H9 (cell line): ENCODE data around the gene SH3RF3. TPM values are rescaled to one million over a fixed set of nuclear protein-coding genes. Genes with fewer than 3 reads are reported as not detected.

Experiments
- DNase-seq: peaks from one replicate; pipeline ENCODE4 v3.0.0-alpha.2; 2017
- H2AFZ ChIP-seq: one replicate; pipeline ENCODE4 v1.6.1; 2013; ENCODE audit warnings: mild to moderate bottlenecking, low read length, control low read depth, moderate library complexity
- H2AK5ac ChIP-seq: 2 replicates; pipeline ENCODE4 v1.6.1; 2013; ENCODE audit warnings: low read length, control low read depth, mixed read lengths; ENCODE audit not compliant: insufficient read length
- H2BK120ac ChIP-seq: one replicate; pipeline ENCODE4 v1.6.1; 2013; ENCODE audit warnings: low read depth, mild to moderate bottlenecking, low read length, control low read depth, inconsistent platforms; ENCODE audit not compliant: poor library complexity, severe bottlenecking
- H2BK12ac ChIP-seq: 2 replicates; pipeline ENCODE4 v1.6.1; 2013; ENCODE audit warnings: low read length, control low read depth, mixed read lengths, low read depth; ENCODE audit not compliant: insufficient read length
- H2BK15ac ChIP-seq: 2 replicates; pipeline ENCODE4 v1.6.1; 2013; ENCODE audit warnings: low read depth, low read length, control low read depth
- H2BK20ac ChIP-seq: one replicate; pipeline ENCODE4 v1.6.1; 2013; ENCODE audit warnings: low read depth, mild to moderate bottlenecking, low read length, control low read depth, inconsistent platforms; ENCODE audit not compliant: poor library complexity, severe bottlenecking
- H2BK5ac ChIP-seq: 2 replicates; pipeline ENCODE4 v1.6.1; 2013; ENCODE audit warnings: low read length, control low read depth, mixed read lengths; ENCODE audit not compliant: insufficient read length
- H3K14ac ChIP-seq: 2 replicates; pipeline ENCODE4 v1.6.1; 2013; ENCODE audit warnings: low read length, control low read depth; ENCODE audit not compliant: insufficient read depth
- H3K18ac ChIP-seq: 2 replicates; pipeline ENCODE4 v1.6.1; 2013; ENCODE audit warnings: low read depth, mild to moderate bottlenecking, mixed read lengths, low read length, control low read depth; ENCODE audit not compliant: insufficient read length
- H3K23ac ChIP-seq: 2 replicates; pipeline ENCODE4 v1.6.1; 2013; ENCODE audit warnings: low read length, control low read depth, mixed read lengths, low read depth; ENCODE audit not compliant: insufficient read length
- H3K23me2 ChIP-seq: 2 replicates; pipeline ENCODE4 v1.6.1; 2013; ENCODE audit warnings: low read depth, mild to moderate bottlenecking, mixed read lengths, low read length, control low read depth; ENCODE audit not compliant: insufficient read length, poor library complexity, severe bottlenecking
- H3K27ac ChIP-seq: 2 replicates; pipeline ENCODE4 v1.5.1; 2013; ENCODE audit warnings: low read length, control low read depth, mixed read lengths, low read depth; ENCODE audit not compliant: insufficient read length
- H3K27me3 ChIP-seq: 2 replicates; pipeline ENCODE4 v1.6.1; 2013; ENCODE audit warnings: low read length, control low read depth, inconsistent platforms; ENCODE audit not compliant: insufficient read depth
- H3K4ac ChIP-seq: 2 replicates; pipeline ENCODE4 v1.6.1; 2013; ENCODE audit warnings: low read depth, mild to moderate bottlenecking, control low read depth, inconsistent platforms, low read length, moderate library complexity
- H3K4me1 ChIP-seq: 2 replicates; pipeline ENCODE4 v1.6.1; 2013; ENCODE audit warnings: low read length, control low read depth, inconsistent platforms; ENCODE audit not compliant: insufficient read depth
- H3K4me2 ChIP-seq: 2 replicates; pipeline ENCODE4 v1.6.1; 2013; ENCODE audit warnings: low read length, control low read depth, mixed read lengths; ENCODE audit not compliant: insufficient read length, insufficient read depth
- H3K56ac ChIP-seq: 2 replicates; pipeline ENCODE4 v1.6.1; 2013; ENCODE audit warnings: low read depth, mild to moderate bottlenecking, mixed read lengths, low read length, control low read depth; ENCODE audit not compliant: insufficient read length
- H3K79me1 ChIP-seq: 2 replicates; pipeline ENCODE4 v1.6.1; 2013; ENCODE audit warnings: low read depth, mild to moderate bottlenecking, moderate library complexity, low read length, control low read depth, inconsistent platforms; ENCODE audit not compliant: insufficient read depth, poor library complexity, severe bottlenecking
- H3K79me2 ChIP-seq: 2 replicates; pipeline ENCODE4 v1.6.1; 2013; ENCODE audit warnings: low read length, control low read depth, inconsistent platforms; ENCODE audit not compliant: insufficient read depth
- H3K9ac ChIP-seq: 2 replicates; pipeline ENCODE4 v1.6.1; 2013; ENCODE audit warnings: low read length, control low read depth, mixed read lengths; ENCODE audit not compliant: insufficient read length; ENCODE audit errors: extremely low read depth
- H3K9me3 ChIP-seq: one replicate; pipeline ENCODE4 v1.6.1; 2013; ENCODE audit warnings: low read depth, low read length, inconsistent platforms; ENCODE audit not compliant: control insufficient read depth
- H3T11ph ChIP-seq: one replicate; pipeline ENCODE4 v1.6.1; 2013; ENCODE audit warnings: mild to moderate bottlenecking, low read length, control low read depth, inconsistent platforms
- H4K20me1 ChIP-seq: one replicate; pipeline ENCODE4 v1.6.1; 2013; ENCODE audit not compliant: control insufficient read depth, insufficient read length, insufficient read depth
- H4K5ac ChIP-seq: 2 replicates; pipeline ENCODE4 v1.6.1; 2013; ENCODE audit warnings: low read depth, mild to moderate bottlenecking, mixed read lengths, low read length, control low read depth; ENCODE audit not compliant: insufficient read length
- H4K8ac ChIP-seq: replicated peaks from 2 replicates; pipeline ENCODE4 v1.6.1; 2013; ENCODE audit warnings: low read length, control low read depth, mixed read lengths, low read depth; ENCODE audit not compliant: insufficient read length
- H4K91ac ChIP-seq: 2 replicates; pipeline ENCODE4 v1.6.1; 2013; ENCODE audit warnings: low read depth, mild to moderate bottlenecking, moderate library complexity, mixed read lengths, low read length, control low read depth; ENCODE audit not compliant: insufficient read length
- H3K27ac Mint-ChIP-seq, 3 experiments: 2 replicates in 2 of 3; 3 replicates in 1 of 3; pipeline ENCODE4 v1.8.0; 2020 to 2021; ENCODE audit warnings: mixed read lengths in 3 of 3, mild to moderate bottlenecking in 1 of 3, moderate library complexity in 1 of 3
- H3K27me3 Mint-ChIP-seq: 2 replicates; pipeline ENCODE4 v1.8.0; 2021; ENCODE audit warnings: low read depth, mild to moderate bottlenecking, moderate library complexity, mixed read lengths
- H3K36me3 Mint-ChIP-seq, 3 experiments: 2 replicates in 2 of 3; 3 replicates in 1 of 3; pipeline ENCODE4 v1.8.0; 2020 to 2021; ENCODE audit warnings: low read depth in 3 of 3, mixed read lengths in 3 of 3; ENCODE audit not compliant: insufficient read depth in 1 of 3
- H3K4me1 Mint-ChIP-seq, 2 experiments: 2 replicates each; pipeline ENCODE4 v1.8.0; 2020; ENCODE audit warnings: mixed read lengths in 2 of 2
- H3K4me3 Mint-ChIP-seq, 2 experiments: 2 replicates in 1 of 2; 3 replicates in 1 of 2; pipeline ENCODE4 v1.8.0; 2020 to 2021; ENCODE audit warnings: mild to moderate bottlenecking in 2 of 2, mixed read lengths in 2 of 2, moderate library complexity in 1 of 2
- H3K9me3 Mint-ChIP-seq, 2 experiments: 2 replicates in 1 of 2; 3 replicates in 1 of 2; pipeline ENCODE4 v1.8.0; 2020; ENCODE audit warnings: mild to moderate bottlenecking in 2 of 2, mixed read lengths in 2 of 2, moderate library complexity in 1 of 2
- CTCF ChIP-seq: fragments of 200-600 bp; sonication (generic); conservative IDR thresholded peaks from 3 replicates; pipeline ENCODE4 v1.8.0; 2021; ENCODE audit warnings: antibody characterized with exemption, mild to moderate bottlenecking
- WGBS: extraction: QIAGEN DNeasy Blood & Tissue Kit; methylation state at CpG from one replicate; pipeline ENCODE4 v1.1.7; 2013; ENCODE audit warnings: missing lambda C conversion rate, low lambda C conversion rate, mixed read lengths; ENCODE audit not compliant: insufficient read length; ENCODE audit errors: extremely low coverage; 5-methylcytosine and 5-hydroxymethylcytosine counted together
- total RNA-seq: library from RNA; stranded (reverse); gene quantifications from 2 replicates; pipeline ENCODE4 v1.2.1, GENCODE V29; 2021

The SH3RF3 gene
- total RNA-seq, 1 experiment from 2014 or later = 0.46 TPM

DNA sequence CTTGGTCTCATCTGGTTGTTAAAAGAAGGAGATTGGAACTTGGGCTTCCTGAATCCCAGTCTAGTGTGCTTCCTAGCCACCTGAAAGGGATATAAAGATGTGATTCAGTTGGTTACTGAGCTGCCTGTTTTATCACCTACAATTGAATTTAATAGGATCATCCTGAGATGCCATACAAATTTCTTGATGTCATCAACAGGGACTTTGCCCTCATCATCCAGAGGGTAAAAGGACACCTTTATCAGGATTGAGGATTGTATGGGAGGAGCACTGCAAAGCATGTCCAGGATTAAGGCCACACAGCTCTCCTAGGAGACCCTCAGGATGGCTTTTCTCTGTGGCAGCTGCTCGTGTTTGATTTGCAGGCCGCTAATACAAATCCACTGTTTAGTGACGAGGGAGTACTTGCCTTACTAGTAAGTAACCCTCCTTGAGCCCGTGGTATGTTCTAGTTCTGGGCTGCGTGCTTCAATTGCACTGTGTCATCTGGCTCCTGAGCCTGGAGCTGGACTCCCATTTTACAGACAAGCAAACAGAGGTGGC, 28.6 kb downstream of the SH3RF3 start:
- no peak for DNase-seq
- Histone ChIP-seq H4K8ac (no peak overlapping the region), H3K56ac (no peak overlapping the region), H3K4me2 (no peak overlapping the region), H3K23ac (no peak overlapping the region), H3K4ac (no peak overlapping the region), H3T11ph (no peak overlapping the region), H4K91ac (no peak overlapping the region), H3K27me3 (no peaks in the 10 kb centered on the region), H2BK12ac (no peak overlapping the region), H3K4me1 (no peaks in the 10 kb centered on the region), H2AK5ac (no peak overlapping the region), H3K79me2 (no peaks in the 10 kb centered on the region), H3K14ac (no peak overlapping the region), H2BK15ac (no peak overlapping the region), H3K9ac (no peak overlapping the region), H4K20me1 (no peaks in the 10 kb centered on the region), H3K79me1 (no peaks in the 10 kb centered on the region), H3K27ac (no peak overlapping the region), H2BK20ac (no peak overlapping the region), H2AFZ (no peak overlapping the region), H3K23me2 (no peaks in the 10 kb centered on the region), H2BK5ac (no peak overlapping the region), H3K9me3 (no peaks in the 10 kb centered on the region), H3K18ac (no peak overlapping the region), H4K5ac (no peak overlapping the region), H2BK120ac (no peak overlapping the region)
- H3K4me1 Mint-ChIP-seq = peaks cover 12 to 16% of the 10 kb centered on the region in 2 experiments
- H3K9me3 Mint-ChIP-seq = no peaks in the 10 kb centered on the region
- no peak overlapping the region for H3K27ac Mint-ChIP-seq
- no peaks in the 10 kb centered on the region; the same call in 1 of the 2 replicates for H3K27me3 Mint-ChIP-seq
- no peaks in the 10 kb centered on the region; a peak in 1 of 7 replicates for H3K36me3 Mint-ChIP-seq
- WGBS = no CpG with 5 or more reads among the region's 5 CpGs
- no peak overlapping the region for H3K4me3 Mint-ChIP-seq
- TF ChIP-seq CTCF = no peak
